Measurements from ENCODE around the gene CYP26B1. TPM values are rescaled to one million over a fixed set of nuclear protein-coding genes. Genes with fewer than 3 reads are reported as not detected.

Gene CYP26B1
- total and polyA plus RNA-seq, 2 of the 8 experiments (the other 6 are each of a cell fraction or from before 2014, with no cell fraction given), result 0.06 to 0.69 TPM

DNA sequence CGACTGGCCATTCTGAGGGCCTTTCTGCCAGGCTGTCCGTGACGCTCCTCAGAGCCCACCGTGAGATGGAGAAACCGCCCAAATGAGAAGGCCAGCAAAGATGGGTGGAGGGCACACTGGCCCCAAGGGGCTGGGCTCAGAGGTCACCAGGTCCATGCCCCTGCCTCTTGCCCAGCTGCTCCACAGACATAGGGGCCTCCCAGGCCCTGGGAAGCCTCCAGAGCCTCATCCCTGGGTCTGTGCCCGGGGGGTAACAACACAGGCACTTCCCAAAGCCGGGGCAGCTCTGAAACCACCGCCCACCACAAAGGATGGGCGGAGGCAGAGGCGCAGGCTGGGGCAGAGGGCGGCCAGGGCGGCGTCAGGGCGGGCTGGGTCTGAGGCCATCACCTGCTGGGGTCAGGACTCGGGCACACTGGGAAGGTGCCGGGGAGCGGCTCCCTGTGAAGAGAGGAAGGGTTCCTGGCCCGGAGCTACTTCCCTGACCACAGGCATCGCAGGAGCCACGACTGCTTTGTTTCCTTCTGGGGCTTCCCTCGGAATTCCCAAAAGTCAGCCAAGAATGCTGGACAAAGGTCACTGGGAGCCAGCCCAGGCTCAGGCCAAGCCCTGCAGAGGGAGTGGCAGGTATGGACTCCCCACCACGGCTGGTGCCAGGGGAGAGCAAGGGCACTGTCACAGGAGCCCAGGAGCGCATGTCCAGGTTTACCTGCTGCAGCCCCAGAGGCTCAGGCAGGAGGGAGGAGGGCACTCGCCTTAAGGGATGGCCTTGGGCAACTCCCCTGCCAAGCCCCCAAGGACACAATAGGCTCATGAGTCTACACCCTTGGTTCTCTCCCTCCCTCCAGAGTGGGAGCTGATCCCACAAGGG is 9.4 kb downstream of the CYP26B1 start (continued):
- TF ChIP-seq, protein P1, sequence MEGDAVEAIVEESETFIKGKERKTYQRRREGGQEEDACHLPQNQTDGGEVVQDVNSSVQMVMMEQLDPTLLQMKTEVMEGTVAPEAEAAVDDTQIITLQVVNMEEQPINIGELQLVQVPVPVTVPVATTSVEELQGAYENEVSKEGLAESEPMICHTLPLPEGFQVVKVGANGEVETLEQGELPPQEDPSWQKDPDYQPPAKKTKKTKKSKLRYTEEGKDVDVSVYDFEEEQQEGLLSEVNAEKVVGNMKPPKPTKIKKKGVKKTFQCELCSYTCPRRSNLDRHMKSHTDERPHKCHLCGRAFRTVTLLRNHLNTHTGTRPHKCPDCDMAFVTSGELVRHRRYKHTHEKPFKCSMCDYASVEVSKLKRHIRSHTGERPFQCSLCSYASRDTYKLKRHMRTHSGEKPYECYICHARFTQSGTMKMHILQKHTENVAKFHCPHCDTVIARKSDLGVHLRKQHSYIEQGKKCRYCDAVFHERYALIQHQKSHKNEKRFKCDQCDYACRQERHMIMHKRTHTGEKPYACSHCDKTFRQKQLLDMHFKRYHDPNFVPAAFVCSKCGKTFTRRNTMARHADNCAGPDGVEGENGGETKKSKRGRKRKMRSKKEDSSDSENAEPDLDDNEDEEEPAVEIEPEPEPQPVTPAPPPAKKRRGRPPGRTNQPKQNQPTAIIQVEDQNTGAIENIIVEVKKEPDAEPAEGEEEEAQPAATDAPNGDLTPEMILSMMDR (IDR thresholded peaks at IDR 0.05; ENCODE audit: control extremely low read depth in 1 of 3, insufficient read depth in 1 of 3, low read depth in 1 of 3, low read length in 3 of 3), result no peak
- TF ChIP-seq BRCA1 (IDR thresholded peaks at IDR 0.05; ENCODE audit: low read depth, low read length), result no peak
- TF ChIP-seq CEBPB (IDR thresholded peaks at IDR 0.05; ENCODE audit: low read depth, low read length), result no peak
- no peak for TF ChIP-seq GTF2F1 (IDR thresholded peaks at IDR 0.05; ENCODE audit: borderline replicate concordance, low read depth, low read length)

Data from H1 (cell line).